KBM-7 (cell line): ENCODE data around the gene ERCC1.
A peak's percentile ranks its signal among the peaks of the same experiment; 100 is the strongest.

Experiments
- DNase-seq: peaks from one replicate; pipeline ENCODE4 v3.0.0-alpha.2; 2015
- in situ Hi-C: fragments of 300-500 bp; cut with MboI; formaldehyde crosslinking; loops from 2 replicates; pipeline ENCODE4 v1.14.3; 2020; ENCODE audit warnings: low sequenced_read_pairs, low pct_unique_long_range_greater_than_20kb, mixed read lengths

The ERCC1 gene

GRCh38 chr19:45385392-45386221, 38.1 kb downstream of the ERCC1 start:
- in situ Hi-C loops = no loop called here
- no peak for DNase-seq

DNA sequence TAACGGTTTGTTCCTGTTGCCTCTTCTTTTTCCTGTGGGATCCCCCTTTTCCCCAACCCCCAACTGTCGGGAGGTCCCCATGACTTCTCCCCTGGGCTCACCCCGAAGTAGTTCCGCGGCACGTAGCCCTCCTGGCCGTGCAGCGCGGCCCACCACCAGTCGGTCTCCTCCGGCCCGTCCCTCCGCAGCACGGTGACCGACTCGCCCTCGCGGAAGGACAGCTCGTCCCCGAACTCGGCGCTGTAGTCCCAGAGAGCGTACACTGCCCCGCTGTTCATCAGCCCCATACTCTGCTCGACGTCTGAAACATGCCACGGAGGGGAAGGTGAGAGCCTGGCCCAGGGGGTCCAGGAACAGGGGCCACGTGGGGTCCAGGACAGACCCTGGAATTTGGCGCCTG, 41.3 kb downstream of the ERCC1 start:
- in situ Hi-C loops = no loop called here
- no peak for DNase-seq

DNA sequence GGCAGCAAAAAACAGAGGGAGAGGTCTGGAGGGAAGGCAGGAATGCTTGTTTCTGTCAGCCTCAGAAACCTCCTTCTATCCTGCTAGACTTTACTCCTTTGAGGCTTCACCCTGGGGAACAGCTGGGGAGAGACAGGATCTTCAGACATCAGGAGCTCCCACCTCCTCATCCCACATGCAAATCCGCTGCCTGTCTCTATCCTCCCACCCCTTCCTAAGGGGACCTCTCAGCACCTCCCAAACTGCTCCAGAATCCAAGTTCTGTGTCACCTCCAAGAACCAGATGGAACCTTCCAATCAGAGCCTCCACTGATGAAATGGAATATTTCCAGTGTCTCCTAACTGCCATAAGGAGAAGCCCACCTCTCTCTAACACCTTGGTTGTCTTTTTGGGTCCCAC, 43.6 kb downstream of the ERCC1 start:
- in situ Hi-C loops = no loop called here

DNA sequence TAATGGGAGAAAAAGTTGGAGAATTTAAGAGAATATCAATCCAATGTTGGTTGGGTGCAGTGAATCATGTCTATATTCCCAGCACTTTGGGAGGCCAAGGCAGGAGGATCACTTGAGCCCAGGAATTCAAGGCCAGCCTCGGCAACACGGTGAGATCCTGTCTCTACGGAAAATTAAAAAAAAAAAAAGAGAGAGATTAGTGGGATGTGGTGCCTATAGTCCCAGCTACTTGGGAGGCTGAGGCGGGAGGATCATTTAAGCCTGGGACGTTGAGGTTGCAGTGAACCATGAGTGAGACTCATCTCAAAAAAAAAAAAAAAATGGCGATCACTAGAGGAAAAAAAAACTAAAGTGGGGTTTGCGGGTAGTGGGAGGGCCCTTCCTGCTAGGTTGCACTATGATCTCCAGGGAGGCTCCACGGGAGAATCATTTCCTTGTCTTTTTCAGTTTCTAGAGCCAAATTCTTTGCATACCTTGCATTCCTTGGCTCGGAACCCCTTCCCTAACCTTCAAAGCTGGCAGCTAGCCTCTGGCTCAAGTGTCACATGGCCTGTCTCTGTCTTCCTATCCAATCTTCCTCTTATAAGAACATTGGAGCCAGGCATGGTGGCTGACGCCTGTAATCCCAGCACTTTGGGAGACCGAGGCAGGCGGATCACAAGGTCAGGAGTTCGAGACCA, 47.5 kb downstream of the ERCC1 start:
- no peak for DNase-seq
- in situ Hi-C loops = no loop called here

More for the DNA sequence above, 43.6 kb downstream of the ERCC1 start:
- DNase-seq = no peak

DNA sequence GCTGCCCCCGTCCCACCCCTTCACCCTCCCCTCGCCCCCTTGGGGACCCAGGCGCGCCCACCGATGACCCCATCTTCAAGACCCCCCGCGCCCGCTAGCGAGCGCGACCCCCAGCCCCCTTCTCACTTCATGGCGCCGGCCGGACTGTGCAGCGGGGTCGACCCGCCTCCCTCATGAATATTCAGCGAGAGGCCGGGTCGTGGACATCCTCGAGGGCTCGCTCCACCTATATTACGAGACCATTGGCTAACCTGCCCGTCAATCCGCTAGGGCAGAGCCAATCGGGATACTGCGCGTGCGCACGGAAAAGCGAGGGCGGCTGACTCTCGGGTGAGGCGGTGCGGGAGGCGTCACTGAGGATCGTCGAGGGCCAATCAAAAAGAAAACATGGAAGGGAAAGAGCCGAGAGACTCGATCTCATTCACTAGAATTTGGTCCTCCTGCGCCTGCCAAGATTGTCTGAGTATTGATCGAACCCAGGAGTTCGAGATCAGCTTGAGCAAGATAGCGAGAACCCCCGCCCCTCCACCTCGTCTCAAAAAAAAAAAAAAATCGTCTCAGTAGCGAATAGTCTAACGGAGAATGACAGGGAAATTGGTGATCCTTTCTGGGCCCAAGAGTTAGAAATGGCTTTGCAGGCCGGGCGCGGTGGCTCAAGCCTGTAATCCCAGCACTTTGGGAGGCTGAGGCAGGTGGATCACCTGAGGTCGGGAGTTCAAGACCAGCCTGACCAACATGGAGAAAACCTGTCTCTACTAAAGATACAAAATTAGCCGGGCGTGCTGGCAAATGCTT, 53.1 kb downstream of the ERCC1 start, which contains the start of gene ERCC2:
ERCC2 (minus strand) TSS at position 164 of the 795 bp plus-strand sequence; CDS start at position 131, 33 bp downstream.
- in situ Hi-C loops = no loop called here
- DNase-seq = peak; percentile 99

DNA sequence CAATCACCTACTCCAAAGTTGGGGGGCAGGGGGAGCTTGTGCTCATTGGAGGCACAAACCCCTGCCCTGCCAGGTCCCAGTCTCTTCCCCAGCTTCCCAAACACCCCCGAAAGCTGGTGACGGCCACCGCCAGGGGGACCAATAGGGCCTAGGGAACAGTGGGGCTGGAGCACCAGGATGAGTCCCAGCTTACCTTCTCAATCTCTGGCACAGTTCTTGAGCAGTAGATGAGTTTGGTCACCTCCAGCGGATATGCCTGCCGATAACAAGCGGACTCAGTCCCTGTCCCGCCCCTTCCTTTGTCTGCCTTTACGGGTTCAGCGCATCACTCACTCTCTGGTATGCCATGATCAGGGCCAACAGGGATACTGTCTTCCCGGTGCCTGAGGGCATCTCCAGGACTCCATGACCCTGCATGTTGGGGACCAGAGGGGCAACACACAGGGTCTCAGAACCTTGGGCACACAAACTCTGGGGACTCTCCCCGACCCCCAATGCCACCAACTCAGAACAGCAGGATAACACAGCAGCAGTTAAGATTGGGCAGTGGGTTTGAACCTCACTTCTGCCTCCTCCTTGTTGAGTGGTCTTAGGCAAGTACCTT, 54.9 kb downstream of the ERCC1 start:
- in situ Hi-C loops = no loop called here
- no peak for DNase-seq

DNA sequence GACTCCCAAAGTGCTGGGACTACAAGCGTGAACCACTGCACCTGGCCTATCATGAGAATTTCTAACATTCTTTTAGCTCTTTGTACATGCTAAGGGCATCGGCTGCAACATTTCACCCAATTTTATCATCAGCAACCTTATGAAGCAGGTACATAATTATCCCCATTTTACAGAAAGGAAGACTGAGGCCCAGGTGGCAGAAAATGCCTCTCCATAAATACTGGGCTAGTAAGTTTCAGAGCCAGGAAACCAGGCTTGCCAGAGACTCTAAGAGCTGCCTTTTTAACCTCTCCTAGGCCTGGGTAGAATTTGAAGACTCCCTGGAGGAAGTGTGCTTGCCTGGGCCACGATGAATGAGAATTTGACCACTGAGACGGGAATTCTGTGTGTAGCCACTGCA, 55.6 kb downstream of the ERCC1 start:
- no peak for DNase-seq
- in situ Hi-C loops = no loop called here

GRCh38 chr19:45364696-45365095, 59.0 kb downstream of the ERCC1 start:
- in situ Hi-C loops = no loop called here
- DNase-seq = no peak

- in situ Hi-C loops = no loop called here
- no peak for DNase-seq
Observed at GRCh38 chr19:45363861-45364459, 59.8 kb downstream of the ERCC1 start.

DNA sequence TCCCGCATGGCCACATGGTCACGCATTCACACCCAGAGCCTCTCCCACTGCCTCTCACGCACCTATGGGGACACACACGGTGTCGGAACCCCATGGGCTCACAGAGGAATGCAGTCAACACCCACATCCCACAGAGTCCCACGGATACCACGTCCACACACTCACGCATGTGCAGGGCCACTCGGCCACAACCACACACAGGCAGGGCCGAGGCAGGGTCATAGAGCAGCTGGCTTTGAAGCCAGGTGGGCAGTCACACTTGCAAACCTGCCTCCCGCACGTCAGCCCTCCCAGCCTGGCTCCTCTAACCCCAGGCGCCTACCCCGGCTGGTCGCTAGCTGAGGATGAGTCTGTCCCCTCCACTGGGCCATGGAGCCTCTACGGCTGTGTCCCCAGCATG, 61.4 kb downstream of the ERCC1 start:
- no peak for DNase-seq
- in situ Hi-C loops = no loop called here

- in situ Hi-C loops = no loop called here
- DNase-seq = no peak
Observed at GRCh38 chr19:45361608-45362007, 62.1 kb downstream of the ERCC1 start.

GRCh38 chr19:45358213-45358792, 65.4 kb downstream of the ERCC1 start:
- in situ Hi-C loops = no loop called here

DNA sequence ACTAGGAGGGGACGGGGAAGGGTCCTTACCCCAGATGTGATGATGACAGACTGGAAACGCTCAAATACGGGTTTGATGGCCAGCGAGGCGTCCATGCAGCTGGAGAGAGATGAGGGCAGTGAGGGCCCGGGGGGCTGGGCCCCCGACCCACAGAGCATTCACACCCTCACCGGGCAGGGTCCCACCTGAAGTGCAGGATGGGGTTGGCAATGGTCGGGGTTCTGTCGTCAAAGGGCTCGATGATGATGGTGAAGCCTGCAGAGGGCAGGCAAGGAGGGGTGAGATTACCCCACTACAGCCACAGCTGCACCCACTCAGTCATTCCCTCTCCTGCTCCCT, 66.3 kb downstream of the ERCC1 start:
- in situ Hi-C loops = no loop called here
- no peak for DNase-seq

More at GRCh38 chr19:45358213-45358792, 65.4 kb downstream of the ERCC1 start:
- DNase-seq = no peak
